GM21360 (cell line): ENCODE data around the gene RBPJ.
A peak's percentile ranks its signal among the peaks of the same experiment; 100 is the strongest.
"Not testable (repeated sequence)": the region's sequence is repeated elsewhere in the genome, so short reads cannot be mapped to it uniquely, and the experiment has no call there.

Experiments used
- ATAC-seq: cut with Tn5 transposase; IDR thresholded peaks from one replicate; pipeline ENCODE4 v1.9.1; 2021; ENCODE audit warnings: mild to moderate bottlenecking, moderate library complexity; ENCODE audit not compliant: unreplicated experiment

The RBPJ gene

DNA sequence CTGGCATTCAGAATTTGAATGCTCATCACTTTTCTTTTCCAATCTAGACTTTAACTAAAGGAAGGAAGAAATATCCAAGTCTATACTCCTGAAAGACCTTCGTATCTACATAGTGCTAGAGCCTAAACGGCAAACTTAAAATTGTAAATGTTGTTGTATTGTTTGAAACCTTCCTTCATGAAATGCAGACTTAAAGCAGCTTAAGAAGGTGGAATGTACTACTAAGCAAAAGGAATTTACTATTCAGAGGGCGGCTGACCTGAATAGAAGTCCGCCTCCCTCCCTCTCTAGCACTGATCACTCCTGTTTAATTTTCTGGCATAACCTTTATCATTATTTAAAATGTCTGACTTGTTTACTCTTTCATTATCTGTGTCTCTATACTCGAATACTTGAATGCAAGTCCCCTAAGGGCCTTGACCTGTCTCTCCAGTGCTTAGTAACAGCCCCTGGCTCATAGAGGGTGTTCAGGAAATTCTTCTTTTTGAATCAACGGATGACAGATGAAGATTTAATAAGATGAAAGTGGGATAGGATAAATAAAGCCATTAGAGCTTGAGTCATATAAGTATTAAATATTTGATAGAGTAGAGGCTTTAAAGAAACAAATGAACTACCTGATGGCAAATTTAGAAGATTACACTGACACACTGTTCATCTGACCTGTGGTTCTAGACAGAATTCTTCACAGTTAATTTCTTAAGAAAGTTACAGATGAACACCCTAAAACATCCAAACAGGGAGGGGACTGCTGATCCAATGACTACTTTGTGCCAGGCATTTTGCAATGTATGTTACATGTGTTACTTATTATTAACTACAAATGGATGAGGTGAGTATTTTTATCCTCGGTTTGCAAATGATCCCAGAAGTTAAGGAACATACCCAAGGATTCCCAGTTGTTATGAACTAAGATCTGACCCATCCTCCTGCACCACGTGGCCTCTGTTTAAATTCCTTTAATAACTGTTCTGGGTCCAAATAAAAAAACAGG, 20.2 kb upstream of the RBPJ start:
- ATAC-seq = no peak

- no peak for ATAC-seq
Observed at GRCh38 chr4:26302031-26302899, 18.5 kb upstream of the RBPJ start.

GRCh38 chr4:26303008-26303407, 17.8 kb upstream of the RBPJ start:
- no peak for ATAC-seq

GRCh38 chr4:26307037-26307800, 13.6 kb upstream of the RBPJ start:
- ATAC-seq = no peak

DNA sequence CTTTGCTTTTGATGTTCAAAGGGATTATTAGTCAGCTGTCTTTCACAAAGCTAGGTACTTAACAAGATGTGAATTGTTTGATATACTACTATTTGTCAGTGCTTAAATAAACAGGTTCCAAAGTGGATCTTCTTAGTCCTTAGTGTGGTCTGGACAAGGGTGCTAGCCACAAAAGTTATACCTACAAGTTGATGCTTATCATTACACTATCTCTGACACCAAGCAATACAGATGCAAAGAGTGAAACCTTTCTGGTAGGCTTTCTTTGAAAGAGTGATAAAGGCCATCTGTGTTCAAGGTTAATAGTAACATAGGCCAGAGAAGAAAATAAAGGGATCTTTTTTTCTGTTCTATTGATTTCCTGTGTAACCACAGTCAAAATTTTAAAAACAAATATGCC, 12.2 kb upstream of the RBPJ start:
- ATAC-seq = no peak

- no peak for ATAC-seq
Observed at GRCh38 chr4:26310264-26310663, 10.6 kb upstream of the RBPJ start.

DNA sequence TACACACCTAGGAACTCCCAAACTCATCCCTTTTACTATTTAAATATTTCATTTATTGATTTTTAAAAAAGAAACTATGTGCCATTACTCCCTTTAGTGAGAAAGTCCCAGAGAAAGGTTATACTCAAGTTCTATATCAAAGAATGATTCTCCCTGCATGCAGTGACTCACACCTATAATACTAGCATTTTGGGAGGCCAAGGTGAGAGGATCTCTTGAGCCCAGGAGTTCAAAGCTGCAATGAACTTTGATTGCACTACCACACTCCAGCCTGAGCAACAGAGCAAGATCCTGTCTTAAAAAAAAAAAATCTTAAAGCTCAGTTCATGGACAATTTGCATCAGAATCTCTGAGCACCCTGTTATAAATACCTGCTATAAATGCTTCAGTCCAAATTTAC, 9.2 kb upstream of the RBPJ start:
- ATAC-seq = no peak

DNA sequence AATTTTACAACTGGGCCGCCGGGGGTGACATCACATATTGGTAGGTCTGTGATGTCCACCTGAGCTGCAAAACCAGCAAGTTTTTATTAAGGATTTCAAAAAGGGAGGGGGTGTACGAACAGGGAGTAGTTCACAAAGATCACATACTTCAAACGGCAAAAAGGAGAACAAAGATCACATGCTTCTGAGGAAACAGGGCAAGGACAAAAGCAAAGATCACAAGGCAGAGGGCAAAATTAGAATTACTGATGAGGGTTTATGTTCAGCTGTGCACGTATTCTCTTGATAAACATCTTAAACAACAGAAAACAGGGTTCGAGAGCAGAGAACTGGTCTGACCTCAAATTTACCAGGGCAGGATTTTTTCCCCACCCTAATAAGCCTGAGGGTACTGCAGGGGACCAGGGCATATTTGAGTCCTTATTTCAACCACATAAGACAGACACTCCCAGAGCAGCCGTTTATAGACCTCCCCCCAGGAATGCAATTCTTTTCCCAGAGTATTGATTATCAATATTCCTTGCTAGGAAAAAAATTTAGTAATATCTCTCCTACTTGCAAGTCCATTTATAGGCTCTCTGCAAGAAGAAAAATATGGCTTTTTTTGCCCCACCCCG, 5.4 kb upstream of the RBPJ start:
- ATAC-seq = not testable (repeated sequence)

- no peak for ATAC-seq
Observed at GRCh38 chr4:26317766-26318165, 3.0 kb upstream of the RBPJ start.

GRCh38 chr4:26319467-26319948, 1.3 kb upstream of the RBPJ start:
- peak; percentile 72 for ATAC-seq

- ATAC-seq = peak; percentile 22
Observed at GRCh38 chr4:26319949-26320537, 771 bp upstream of the RBPJ start.

GRCh38 chr4:26321373-26322221, 783 bp downstream of the RBPJ start:
- no peak for ATAC-seq

DNA sequence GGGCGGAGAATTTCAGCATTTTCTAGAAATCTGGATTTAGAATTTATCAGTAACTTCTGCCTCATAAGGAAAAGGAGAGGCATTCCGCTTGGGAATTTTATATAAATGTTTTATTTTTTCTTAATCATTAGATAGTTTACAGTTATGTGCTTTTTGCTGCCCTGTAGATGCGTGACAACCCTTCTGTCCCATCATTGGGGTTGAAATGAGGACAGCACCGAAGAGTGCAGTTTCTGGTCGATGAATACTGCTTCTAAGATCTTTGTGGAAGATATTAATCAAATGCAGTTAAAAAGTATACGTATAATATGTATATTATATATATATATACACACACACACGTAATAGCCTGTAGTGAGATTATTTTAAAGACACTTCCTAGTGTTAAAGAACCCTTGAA, 1.5 kb downstream of the RBPJ start:
- ATAC-seq = no peak

DNA sequence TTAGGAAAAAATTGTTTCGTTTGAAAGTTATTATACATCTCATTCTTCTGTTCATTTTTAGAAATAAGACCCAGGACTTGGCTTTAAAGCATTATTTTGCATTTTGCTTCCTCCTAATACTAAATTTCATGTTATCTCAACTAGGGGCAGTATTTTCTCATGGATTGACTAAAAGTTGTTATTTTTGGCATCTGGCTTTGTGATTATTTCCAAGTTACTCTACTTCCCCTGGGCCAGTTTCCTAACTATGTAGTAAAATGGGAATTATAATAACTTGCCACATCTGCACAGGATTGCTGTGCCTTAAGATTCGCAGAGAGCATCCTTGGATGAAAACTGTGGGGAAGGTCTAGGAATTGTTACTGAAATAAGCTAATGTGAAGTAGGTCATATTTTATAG, 3.0 kb downstream of the RBPJ start:
- ATAC-seq = no peak

DNA sequence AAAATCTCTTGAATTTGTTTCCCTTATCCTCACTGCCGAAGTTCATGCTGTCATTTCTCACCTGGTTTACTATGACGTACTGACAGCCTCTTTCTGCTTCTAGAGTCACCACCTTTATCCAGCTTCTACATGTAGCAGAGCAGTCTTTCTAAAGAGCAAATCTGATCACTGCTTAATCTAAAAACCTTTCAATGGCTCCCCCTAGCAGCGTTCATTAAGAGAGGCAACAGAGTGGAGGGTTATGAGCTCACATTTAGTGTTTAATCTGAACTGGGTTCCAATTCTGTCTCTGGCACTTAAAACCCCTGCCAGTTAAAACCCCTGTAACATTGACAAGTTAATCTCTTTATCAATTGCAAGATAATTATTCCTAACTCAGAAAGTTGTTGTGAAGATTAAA, 4.4 kb downstream of the RBPJ start:
- ATAC-seq = no peak

DNA sequence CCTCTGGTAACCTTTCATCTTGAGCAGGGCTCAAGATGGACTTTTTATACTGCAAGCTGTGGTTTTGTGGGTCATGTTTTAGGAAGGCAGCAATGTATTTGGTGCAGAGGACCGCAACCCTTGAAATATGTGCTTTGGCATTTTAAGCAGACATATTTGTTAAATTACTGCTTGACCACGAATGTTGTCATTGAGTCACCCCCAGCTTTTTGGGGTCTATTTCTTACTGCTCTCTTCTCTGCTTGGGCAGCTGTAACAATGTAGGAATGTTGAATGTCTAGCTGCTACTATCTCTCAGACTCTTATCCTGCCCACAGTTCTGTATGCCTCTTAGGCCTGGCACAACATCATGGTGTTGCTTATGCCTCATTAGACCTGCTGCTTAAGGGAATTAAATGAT, 6.0 kb downstream of the RBPJ start:
- ATAC-seq = no peak

DNA sequence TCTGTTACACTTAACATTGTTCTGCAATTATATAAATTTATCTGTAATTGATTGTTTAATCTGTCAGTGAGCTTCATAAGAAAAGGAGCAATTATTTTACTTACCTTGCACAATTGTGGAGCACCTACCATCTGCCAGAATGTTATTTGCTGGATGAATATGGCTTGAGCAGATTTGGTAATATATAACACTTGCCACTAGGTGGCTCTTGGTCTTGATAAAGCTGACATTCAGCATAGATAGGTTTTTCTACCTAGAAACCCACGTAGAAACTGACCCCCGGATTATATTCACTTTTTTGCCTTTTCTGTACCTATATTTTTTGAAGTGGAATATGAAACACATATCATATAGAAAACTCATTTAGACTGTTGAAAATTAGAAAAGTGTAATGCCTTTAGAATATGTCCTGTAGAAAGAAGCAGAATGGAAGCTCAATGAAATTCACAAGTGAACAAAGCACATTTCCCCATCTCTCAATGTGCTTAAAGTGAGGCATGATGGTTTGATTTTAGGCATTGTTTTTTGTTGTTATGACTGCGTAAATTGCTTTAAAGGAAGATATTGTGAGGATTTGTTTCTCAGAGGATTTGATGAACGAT, 9.5 kb downstream of the RBPJ start:
- ATAC-seq = peak; percentile 60

DNA sequence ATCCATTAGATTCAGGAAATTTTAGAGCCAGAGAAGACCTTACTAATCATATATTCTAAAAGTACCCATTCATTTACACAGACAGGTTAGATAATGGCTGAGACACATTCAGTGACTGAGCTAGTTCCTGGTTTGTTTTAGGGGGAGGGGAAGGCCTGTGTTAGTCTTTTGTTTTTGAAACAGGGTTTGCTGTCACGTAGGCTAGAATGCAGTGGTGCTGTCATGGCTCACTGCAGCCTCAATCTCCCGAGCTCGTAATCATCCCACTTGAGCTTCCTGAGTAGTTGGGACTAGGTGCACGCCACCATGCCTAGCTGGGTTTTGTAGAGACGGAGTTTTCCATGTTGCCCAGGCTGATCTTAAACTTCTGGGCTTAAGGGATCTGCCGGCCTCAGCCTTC, 10.1 kb downstream of the RBPJ start:
- ATAC-seq = no peak
